ENCODE measurements around the gene EIF2AK3.

The EIF2AK3 gene

DNA sequence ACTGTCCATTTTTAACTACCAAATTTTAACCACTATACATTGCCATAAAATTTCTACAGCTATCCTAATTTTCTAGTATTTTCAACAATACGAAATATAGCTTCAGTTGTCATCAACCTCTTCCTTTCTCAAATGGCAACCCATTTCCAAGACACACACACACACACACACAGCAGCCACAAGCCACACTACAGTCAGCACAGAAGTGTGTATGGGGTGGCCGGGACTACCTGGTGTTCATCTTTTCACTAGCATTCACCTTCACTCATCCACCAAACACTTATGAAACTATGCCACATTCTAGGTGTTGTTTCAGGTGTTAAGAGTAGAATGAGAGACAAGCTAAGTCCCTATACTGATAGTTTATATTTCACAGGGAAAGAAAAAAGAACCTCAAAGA, 62.9 kb downstream of the EIF2AK3 start:
- ChIA-PET POLR2A (no interaction called here), CTCF (interaction anchor here (1.5 kb wide), 1 partner anchor 107 kb away, joined by 4 read pairs; no protein-coding TSS in a partner anchor)
- DNase-seq (ENCODE audit: extremely low spot score), result no peak
- TF ChIP-seq, protein P1, sequence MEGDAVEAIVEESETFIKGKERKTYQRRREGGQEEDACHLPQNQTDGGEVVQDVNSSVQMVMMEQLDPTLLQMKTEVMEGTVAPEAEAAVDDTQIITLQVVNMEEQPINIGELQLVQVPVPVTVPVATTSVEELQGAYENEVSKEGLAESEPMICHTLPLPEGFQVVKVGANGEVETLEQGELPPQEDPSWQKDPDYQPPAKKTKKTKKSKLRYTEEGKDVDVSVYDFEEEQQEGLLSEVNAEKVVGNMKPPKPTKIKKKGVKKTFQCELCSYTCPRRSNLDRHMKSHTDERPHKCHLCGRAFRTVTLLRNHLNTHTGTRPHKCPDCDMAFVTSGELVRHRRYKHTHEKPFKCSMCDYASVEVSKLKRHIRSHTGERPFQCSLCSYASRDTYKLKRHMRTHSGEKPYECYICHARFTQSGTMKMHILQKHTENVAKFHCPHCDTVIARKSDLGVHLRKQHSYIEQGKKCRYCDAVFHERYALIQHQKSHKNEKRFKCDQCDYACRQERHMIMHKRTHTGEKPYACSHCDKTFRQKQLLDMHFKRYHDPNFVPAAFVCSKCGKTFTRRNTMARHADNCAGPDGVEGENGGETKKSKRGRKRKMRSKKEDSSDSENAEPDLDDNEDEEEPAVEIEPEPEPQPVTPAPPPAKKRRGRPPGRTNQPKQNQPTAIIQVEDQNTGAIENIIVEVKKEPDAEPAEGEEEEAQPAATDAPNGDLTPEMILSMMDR (IDR thresholded peaks at IDR 0.05; ENCODE audit: control extremely low read depth, extremely low read depth, low read depth, missing control alignments), result no peak

DNA sequence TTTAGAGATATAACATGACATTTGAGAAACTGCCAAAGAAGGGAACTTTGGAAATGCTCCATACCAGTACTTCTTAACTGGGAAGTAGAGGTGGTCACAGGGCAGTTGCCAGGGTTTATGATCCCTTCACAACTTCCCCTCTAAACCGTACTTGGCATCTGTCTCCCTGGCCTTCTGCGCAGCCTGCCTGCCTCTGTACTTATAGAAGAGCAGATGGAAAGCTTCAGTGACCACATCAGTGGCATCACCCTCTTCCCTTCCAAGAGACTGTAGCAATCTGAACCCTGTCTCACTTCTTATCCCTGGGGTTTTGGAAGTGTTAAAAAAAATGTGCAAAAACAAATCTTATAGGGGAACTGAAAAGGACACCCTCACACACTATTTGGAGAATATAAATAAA, 64.1 kb downstream of the EIF2AK3 start:
- TF ChIP-seq, protein P1 (IDR thresholded peaks at IDR 0.05; ENCODE audit: control extremely low read depth, extremely low read depth, low read depth, missing control alignments), result no peak
- CTCF ChIA-PET, result no interaction called here
- DNase-seq (ENCODE audit: extremely low spot score), result no peak
- POLR2A ChIA-PET, result no interaction called here

DNA sequence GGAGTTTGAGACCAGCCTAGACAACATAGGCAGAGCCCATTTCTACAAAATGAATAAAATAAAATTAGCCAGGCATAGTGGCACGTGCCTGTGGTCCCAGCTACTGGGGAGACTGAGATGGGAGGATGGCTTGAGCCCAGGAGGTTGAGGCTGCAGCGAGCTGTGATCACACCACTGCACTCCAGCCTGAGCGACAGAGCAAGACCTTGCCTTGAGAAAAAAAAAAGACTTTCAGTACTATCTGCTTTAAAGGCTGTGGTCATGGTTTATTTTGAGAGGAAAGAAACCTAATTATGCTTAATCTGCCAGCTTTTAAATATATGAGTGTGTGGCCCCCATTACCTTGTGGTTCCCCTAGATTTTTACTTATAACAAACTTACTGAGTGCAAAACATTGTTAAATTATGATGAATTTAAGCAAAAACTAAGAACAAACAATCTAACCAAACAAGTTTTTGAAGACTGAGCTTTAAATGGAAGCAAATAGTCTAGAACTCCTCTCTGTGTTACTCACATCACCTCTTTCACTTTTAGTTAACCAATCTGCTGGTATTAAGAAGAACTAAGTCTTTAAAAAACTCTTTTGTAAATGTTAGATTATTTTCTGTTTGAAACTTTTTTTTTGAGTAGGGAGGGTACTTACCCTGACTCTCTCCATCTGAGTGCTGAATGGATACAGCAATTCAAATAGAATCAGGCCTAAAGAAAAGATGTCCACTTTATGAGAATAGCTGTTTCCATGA, 65.4 kb downstream of the EIF2AK3 start:
- CTCF ChIA-PET, result no interaction called here

DNA sequence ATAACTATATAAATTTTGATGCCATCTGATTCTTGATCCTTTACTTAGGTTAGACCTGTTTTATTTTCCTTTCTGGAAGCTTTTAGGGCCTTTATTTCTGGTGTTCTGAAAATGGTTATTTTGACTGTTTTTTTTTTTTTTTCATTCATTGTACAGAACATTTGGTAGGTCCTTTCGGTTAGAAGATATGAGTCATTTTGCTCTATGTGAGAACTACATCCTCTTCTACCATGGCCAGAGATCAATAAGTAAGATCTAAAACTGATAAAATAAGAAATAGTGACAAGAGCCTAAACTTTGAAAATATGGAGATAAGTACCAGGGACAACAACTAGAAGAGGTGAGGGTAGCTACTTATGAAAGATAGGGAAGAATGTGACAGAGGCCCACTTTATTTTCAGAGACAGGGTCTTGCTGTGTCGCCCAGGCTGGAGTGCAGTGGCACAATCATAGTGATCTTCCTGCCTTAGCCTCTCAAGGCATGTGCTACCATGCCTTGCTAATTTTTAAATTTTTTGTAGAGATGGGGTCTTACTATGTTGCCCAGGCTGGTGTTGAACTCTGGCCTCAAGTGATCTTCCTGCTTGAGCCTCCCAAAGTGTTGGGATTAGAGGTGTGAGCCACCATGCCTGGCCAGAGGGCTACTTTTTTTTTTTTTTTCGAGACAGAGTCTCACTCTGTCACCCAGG, 66.5 kb downstream of the EIF2AK3 start:
- CTCF ChIA-PET, result interaction anchor here (1.3 to 1.6 kb wide), 2 partner anchors 14 to 111 kb away, joined by 4 to 6 read pairs; no protein-coding TSS in a partner anchor
- TF ChIP-seq, protein P1 (IDR thresholded peaks at IDR 0.05; ENCODE audit: control extremely low read depth, extremely low read depth, low read depth, missing control alignments), result no peak

More for the DNA sequence above, 65.4 kb downstream of the EIF2AK3 start:
- POLR2A ChIA-PET, result no interaction called here
- TF ChIP-seq, protein P1 (IDR thresholded peaks at IDR 0.05; ENCODE audit: control extremely low read depth, extremely low read depth, low read depth, missing control alignments), result no peak
- no peak for DNase-seq (ENCODE audit: extremely low spot score)

DNA sequence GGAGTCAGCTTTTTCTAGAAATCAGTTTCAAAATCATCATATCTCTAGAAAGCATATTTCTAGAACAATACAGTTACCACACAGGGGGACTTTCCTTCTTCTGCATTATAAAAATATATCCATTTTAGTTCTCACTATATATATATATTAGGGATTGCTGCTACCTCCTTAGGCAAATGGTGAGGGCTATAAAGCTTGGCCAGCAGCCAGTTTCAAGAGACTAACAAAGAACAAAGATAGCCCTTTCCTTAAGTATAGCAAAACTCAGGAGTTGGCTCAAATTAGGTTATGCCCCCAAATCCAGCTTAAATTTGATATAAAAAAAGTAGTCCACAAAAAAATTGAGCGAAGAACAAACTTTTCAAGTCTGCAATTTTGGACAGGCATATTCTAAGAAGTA, 70.0 kb downstream of the EIF2AK3 start:
- TF ChIP-seq, protein P1 (IDR thresholded peaks at IDR 0.05; ENCODE audit: control extremely low read depth, extremely low read depth, low read depth, missing control alignments), result no peak
- CTCF ChIA-PET, result interaction anchor here (1.3 kb wide), 1 partner anchor 10 kb away, joined by 3 read pairs; no protein-coding TSS in a partner anchor
- POLR2A ChIA-PET, result no interaction called here
- DNase-seq (ENCODE audit: extremely low spot score), result no peak

More for the DNA sequence above, 66.5 kb downstream of the EIF2AK3 start:
- no peak for DNase-seq (ENCODE audit: extremely low spot score)
- POLR2A ChIA-PET, result no interaction called here

DNA sequence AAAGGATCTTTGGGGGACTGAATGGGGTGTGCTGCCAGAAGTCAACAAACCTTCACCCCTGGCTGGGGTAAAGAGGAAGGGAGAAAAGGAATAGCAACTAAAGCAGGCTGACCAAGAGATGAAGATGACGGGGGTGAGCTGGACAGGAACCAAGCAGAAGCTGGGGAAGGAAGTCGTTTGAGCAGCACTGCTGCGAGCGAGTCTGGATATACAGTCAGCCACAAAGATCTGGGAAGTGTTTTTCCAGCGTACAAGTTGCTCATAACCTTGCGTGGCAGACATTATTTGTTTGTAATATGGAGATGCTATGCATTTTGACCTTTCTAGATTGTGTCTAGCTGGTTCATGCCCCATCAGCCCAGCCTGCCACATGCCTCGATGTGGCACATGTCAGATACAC, 71.2 kb downstream of the EIF2AK3 start:
- TF ChIP-seq, protein P1 (IDR thresholded peaks at IDR 0.05; ENCODE audit: control extremely low read depth, extremely low read depth, low read depth, missing control alignments), result no peak
- POLR2A ChIA-PET, result no interaction called here
- CTCF ChIA-PET, result interaction anchor here (1.0 to 2.7 kb wide), 4 partner anchors 9 to 117 kb away, joined by 3 to 10 read pairs (median 3); no protein-coding TSS in a partner anchor
- DNase-seq (ENCODE audit: extremely low spot score), result no peak
